HepG2 (cell line): ENCODE data around the gene PRKG1. TPM values are rescaled to one million over a fixed set of nuclear protein-coding genes. Genes with fewer than 3 reads are reported as not detected.

Experiments used
- ATAC-seq: fragments of 200-7000 bp; cut with Tn5 transposase; 3 replicates; pipeline ENCODE4 v1.9.1; 2020; ENCODE audit warnings: mild to moderate bottlenecking, moderate library complexity
- BruUV-seq: library from RNA; stranded (reverse); fragments of 400-500 nt; replicated peaks from 2 replicates; lab custom pipeline; 2021; lab: Mats Ljungman, UMichigan
- CTCF ChIA-PET: fragments of 300-600 bp; formaldehyde crosslinking; extraction: SDS; loops from one replicate; lab custom pipeline; 2021; ENCODE audit warnings: low total read pairs, inconsistent platforms, low intra/inter-chr PET ratio; lab: Yijun Ruan, JAX
- POLR2A ChIA-PET: fragments of 350-600 bp; sonication (Branson Sonifier 250); formaldehyde crosslinking; loops from one replicate; lab custom pipeline; 2020; ENCODE audit warnings: antibody characterized with exemption, inconsistent platforms; lab: Yijun Ruan, JAX
- DNase-seq: peaks from one replicate; pipeline ENCODE4 v3.0.0-alpha.2; 2015; ENCODE audit warnings: low spot score
- FAIRE-seq: peaks from 3 replicates; lab custom pipeline; 2011; peaks lifted over from hg19 to GRCh38; lab: Jason Lieb, UNC
- H2AFZ ChIP-seq: one replicate; pipeline ENCODE4 v1.6.1; 2011; ENCODE audit warnings: low read length, inconsistent platforms
- H3K27ac ChIP-seq: fragments of 300-600 bp; 3 replicates; pipeline ENCODE4 v1.8.0; 2011; ENCODE audit warnings: mixed run types, mild to moderate bottlenecking, mixed read lengths, low read length, inconsistent platforms; ENCODE audit not compliant: insufficient read depth; ENCODE audit errors: extremely low read length
- H3K27me3 ChIP-seq, 2 experiments: fragments of 200-600 bp in 1 of 2; 2 replicates in 1 of 2; 3 replicates in 1 of 2; pipeline versions ENCODE4 v1.6.0 to v1.8.0; 2011; ENCODE audit warnings: low read length in 2 of 2, mild to moderate bottlenecking in 2 of 2, moderate library complexity in 2 of 2, inconsistent platforms in 1 of 2; ENCODE audit not compliant: insufficient read depth in 2 of 2, control insufficient read depth in 1 of 2
- H3K36me3 ChIP-seq, 2 experiments: fragments of 200-600 bp in 1 of 2; replicated peaks in 1 of 2; 2 replicates in 1 of 2; 3 replicates in 1 of 2; pipeline versions ENCODE4 v1.5.1 to v1.8.0; 2011; ENCODE audit warnings: low read length in 2 of 2, inconsistent platforms in 1 of 2; ENCODE audit not compliant: insufficient read depth in 2 of 2, control insufficient read depth in 1 of 2
- H3K4me1 ChIP-seq: 2 replicates; pipeline ENCODE4 v1.5.1; 2012; ENCODE audit warnings: low read length, inconsistent platforms; ENCODE audit not compliant: insufficient read depth
- H3K4me2 ChIP-seq: 2 replicates; pipeline ENCODE4 v1.6.0; 2011; ENCODE audit warnings: low read depth, low read length, inconsistent platforms
- H3K4me3 ChIP-seq, 3 experiments: fragments of 200-600 bp in 1 of 3; sonication (generic), shearing (Covaris generic) in 1 of 3; replicated peaks in 1 of 3; 2 replicates each; pipeline ENCODE4 v1.5.1; 2011 to 2016; ENCODE audit warnings: low read length in 3 of 3, inconsistent platforms in 2 of 3, low read depth in 2 of 3, mild to moderate bottlenecking in 2 of 3, control low read depth in 1 of 3, mixed read lengths in 1 of 3; ENCODE audit not compliant: insufficient read depth in 1 of 3
- H3K79me2 ChIP-seq: one replicate; pipeline ENCODE4 v1.6.1; 2011; ENCODE audit warnings: low read length, inconsistent platforms; ENCODE audit not compliant: insufficient read depth
- H3K9ac ChIP-seq: 2 replicates; pipeline ENCODE4 v1.6.0; 2011; ENCODE audit warnings: mild to moderate bottlenecking, low read depth, low read length, inconsistent platforms; ENCODE audit not compliant: insufficient read depth
- H3K9me3 ChIP-seq: 2 replicates; pipeline ENCODE4 v1.5.1; 2012; ENCODE audit warnings: mild to moderate bottlenecking, low read length
- H4K20me1 ChIP-seq: 2 replicates; pipeline ENCODE4 v1.6.0; 2011; ENCODE audit warnings: inconsistent platforms, mild to moderate bottlenecking, low read length, moderate library complexity; ENCODE audit not compliant: insufficient read depth
- ATF6 ChIP-seq: sonication (generic); formaldehyde crosslinking; conservative IDR thresholded peaks from 2 replicates; pipeline ENCODE4 v1.4.0; 2020; ENCODE audit warnings: missing genetic modification reagents
- MXI1 ChIP-seq: IDR thresholded peaks from 3 replicates; pipeline ENCODE4 v1.6.1; 2012; ENCODE audit warnings: low read depth, low read length, inconsistent platforms, borderline replicate concordance
- RBAK ChIP-seq: sonication (generic); formaldehyde crosslinking; IDR thresholded peaks from 2 replicates; pipeline ENCODE4 v1.5.1; 2020; ENCODE audit warnings: mild to moderate bottlenecking, missing genetic modification reagents
- TCF12 ChIP-seq, 2 experiments: fragments of 450-650 bp in 1 of 2; sonication (generic) in 1 of 2; formaldehyde crosslinking in 1 of 2; IDR thresholded peaks; 2 replicates each; pipeline versions ENCODE4 v1.6.1 to v1.8.0; 2017 to 2022; ENCODE audit warnings: antibody characterized with exemption in 1 of 2, mild to moderate bottlenecking in 1 of 2, missing genetic modification reagents in 1 of 2, moderate library complexity in 1 of 2
- THYN1 ChIP-seq: sonication (generic); formaldehyde crosslinking; IDR thresholded peaks from 2 replicates; pipeline ENCODE4 v1.8.1; 2023; ENCODE audit warnings: low read depth, mild to moderate bottlenecking, moderate library complexity, missing genetic modification reagents, borderline replicate concordance
- ZBTB49 ChIP-seq: sonication (generic); formaldehyde crosslinking; IDR thresholded peaks from 2 replicates; pipeline ENCODE4 v1.4.0; 2020; ENCODE audit warnings: missing genetic modification reagents, borderline replicate concordance
- ZFYVE20 ChIP-seq: sonication (generic); formaldehyde crosslinking; IDR thresholded peaks from 2 replicates; pipeline ENCODE4 v1.8.0; 2023; ENCODE audit warnings: low read depth, mild to moderate bottlenecking, moderate library complexity, missing genetic modification reagents, borderline replicate concordance
- ZNF383 ChIP-seq: sonication (generic); formaldehyde crosslinking; IDR thresholded peaks from 2 replicates; pipeline ENCODE4 v1.4.0; 2020; ENCODE audit warnings: missing genetic modification reagents, mild to moderate bottlenecking, borderline replicate concordance
- ZNF644 ChIP-seq: IDR thresholded peaks from 2 replicates; pipeline ENCODE4 v1.6.1; 2016; ENCODE audit warnings: low read depth
- ZNF674 ChIP-seq: sonication (generic); formaldehyde crosslinking; IDR thresholded peaks from 2 replicates; pipeline ENCODE4 v1.5.0; 2020; ENCODE audit warnings: low read depth, mild to moderate bottlenecking, missing genetic modification reagents
- in situ Hi-C: cut with HindIII; loops from 2 replicates; pipeline ENCODE4 v1.10.0; 2017; ENCODE audit warnings: low pct_unique_long_range_greater_than_20kb; ENCODE audit not compliant: extremely low pct_ligation_motif_present
- intact Hi-C: fragments of 100-400 bp; cut with micrococcal nuclease; formaldehyde crosslinking; loops from one replicate; pipeline ENCODE4 v1.10.0; 2022; ENCODE audit not compliant: unreplicated experiment
- polyA plus RNA-seq, 8 experiments: library from polyadenylated mRNA; depleted of rRNA in 3 of 8; stranded (reverse) in 7 of 8; unstranded in 1 of 8; fragments of >200 nt; fragmentation: Illumina TruSeq in 4 of 8; extraction: Trizol in 4 of 8; gene quantifications; 2 replicates each; pipeline versions ENCODE4 v1.2.1 to v1.2.3, GENCODE V29; 2011 to 2016; ENCODE audit warnings: low read depth in 4 of 8, missing spikeins in 1 of 8, mixed read lengths in 1 of 8; ENCODE audit not compliant: insufficient read depth in 1 of 8
- total RNA-seq, 5 experiments: library from RNA; depleted of rRNA; stranded (reverse); fragments of >200 nt; fragmentation: Illumina TruSeq; extraction: Trizol; gene quantifications; 2 replicates each; pipeline ENCODE4 v1.2.3, GENCODE V29; 2016; ENCODE audit warnings: low read depth in 1 of 5

Gene PRKG1
- total and polyA plus RNA-seq, 2 of the 13 experiments (the other 11 are each of a cell fraction or from before 2014, with no cell fraction given), result 0.01 TPM; not detected in 1

- ChIA-PET POLR2A (no interaction called here), CTCF (no interaction called here)
- no TSS peak for BruUV-seq
Observed at GRCh38 chr10:51090190-51090589, 15.9 kb downstream of the PRKG1 start.

More at GRCh38 chr10:51090190-51090589, 15.9 kb downstream of the PRKG1 start:
- Histone ChIP-seq H3K9me3 (no peaks in the 10 kb centered on the region), H4K20me1 (no peaks in the 10 kb centered on the region), H3K27ac (no peak overlapping the region), H3K79me2 (no peaks in the 10 kb centered on the region), H3K9ac (no peak overlapping the region), H3K4me2 (no peak overlapping the region), H3K4me3 (no peak overlapping the region), H3K4me1 (no peaks in the 10 kb centered on the region), H3K36me3 (no peaks in the 10 kb centered on the region), H3K27me3 (no peaks in the 10 kb centered on the region), H2AFZ (no peak overlapping the region)
- no peak for ATAC-seq
- in situ Hi-C loops (no loop called here), intact Hi-C loops (no loop called here)
- no peak for TF ChIP-seq ZNF674 (CRISPR knock-in tag)
- no peak for TF ChIP-seq ATF6
- TF ChIP-seq MXI1, result no peak
- no peak for TF ChIP-seq TCF12 (IDR thresholded peaks at IDR 0.05)
- no peak for TF ChIP-seq TCF12 (CRISPR knock-in tag; IDR thresholded peaks at IDR 0.05)
- TF ChIP-seq ZFYVE20, result no peak
- TF ChIP-seq ZBTB49 (CRISPR knock-in tag), result no peak
- TF ChIP-seq THYN1 (CRISPR knock-in tag), result no peak
- no peak for TF ChIP-seq RBAK (CRISPR knock-in tag)
- no peak for TF ChIP-seq ZNF644 (CRISPR knock-in tag)
- no peak for TF ChIP-seq ZNF383 (CRISPR knock-in tag)
- FAIRE-seq, result no peak
- no peak for DNase-seq
